ENCODE measurements around the gene TAS2R40. TPM values are rescaled to one million over a fixed set of nuclear protein-coding genes. Genes with fewer than 3 reads are reported as not detected.
A peak's percentile ranks its signal among the peaks of the same experiment; 100 is the strongest.

Gene TAS2R40
- total RNA-seq, 1 donor: not detected

- peak; percentile 53 for DNase-seq (ENCODE audit: low read depth)
- TF ChIP-seq, protein P1, sequence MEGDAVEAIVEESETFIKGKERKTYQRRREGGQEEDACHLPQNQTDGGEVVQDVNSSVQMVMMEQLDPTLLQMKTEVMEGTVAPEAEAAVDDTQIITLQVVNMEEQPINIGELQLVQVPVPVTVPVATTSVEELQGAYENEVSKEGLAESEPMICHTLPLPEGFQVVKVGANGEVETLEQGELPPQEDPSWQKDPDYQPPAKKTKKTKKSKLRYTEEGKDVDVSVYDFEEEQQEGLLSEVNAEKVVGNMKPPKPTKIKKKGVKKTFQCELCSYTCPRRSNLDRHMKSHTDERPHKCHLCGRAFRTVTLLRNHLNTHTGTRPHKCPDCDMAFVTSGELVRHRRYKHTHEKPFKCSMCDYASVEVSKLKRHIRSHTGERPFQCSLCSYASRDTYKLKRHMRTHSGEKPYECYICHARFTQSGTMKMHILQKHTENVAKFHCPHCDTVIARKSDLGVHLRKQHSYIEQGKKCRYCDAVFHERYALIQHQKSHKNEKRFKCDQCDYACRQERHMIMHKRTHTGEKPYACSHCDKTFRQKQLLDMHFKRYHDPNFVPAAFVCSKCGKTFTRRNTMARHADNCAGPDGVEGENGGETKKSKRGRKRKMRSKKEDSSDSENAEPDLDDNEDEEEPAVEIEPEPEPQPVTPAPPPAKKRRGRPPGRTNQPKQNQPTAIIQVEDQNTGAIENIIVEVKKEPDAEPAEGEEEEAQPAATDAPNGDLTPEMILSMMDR (IDR thresholded peaks at IDR 0.05; ENCODE audit: insufficient read depth, low read length): no peak
- H3K4me3 ChIP-seq (ENCODE audit: low read depth, low read length): no peak overlapping the region
Observed at GRCh38 chr7:143239813-143240212, 18.0 kb downstream of the TAS2R40 start.

DNA sequence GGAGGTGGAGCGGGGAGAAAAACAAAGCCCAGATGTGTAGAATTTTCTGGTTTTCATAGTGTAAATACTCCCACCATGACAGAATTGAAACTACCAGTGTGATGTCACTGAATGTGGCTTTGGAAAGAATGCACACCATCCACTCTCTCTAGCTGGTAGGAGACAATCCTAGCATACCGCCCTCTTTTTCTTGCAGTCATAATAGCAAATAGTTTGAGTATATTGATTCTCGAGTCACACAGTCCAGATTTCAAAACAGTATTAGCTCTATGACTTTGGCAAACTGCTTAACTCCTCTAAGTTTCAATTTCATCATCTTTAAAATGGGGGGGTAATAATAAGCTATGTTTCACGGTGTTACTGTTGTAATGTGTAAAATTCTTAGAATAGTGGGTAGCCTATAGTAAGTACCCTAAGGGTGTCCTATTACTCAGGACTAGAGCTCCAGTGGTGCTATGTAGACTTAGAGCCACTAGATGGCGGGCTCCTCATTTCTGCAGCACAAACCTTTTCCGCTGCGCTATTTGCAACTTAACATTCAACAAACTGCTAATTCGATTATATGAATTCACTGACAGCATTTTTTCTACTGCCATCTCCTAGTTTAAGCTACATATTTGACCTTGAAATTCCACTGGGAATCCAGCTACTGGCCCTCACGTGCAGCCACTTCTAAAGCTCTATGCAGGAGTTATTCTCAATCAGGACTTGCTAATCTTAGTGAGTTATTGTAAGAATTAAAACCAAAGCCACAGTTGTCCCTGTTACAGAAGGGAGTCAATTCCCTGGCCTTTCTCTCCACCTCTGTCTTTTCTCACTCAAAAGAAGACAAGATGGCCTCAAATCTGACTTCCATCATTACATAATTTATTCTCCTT lies 18.7 kb downstream of the TAS2R40 start:
- H3K4me3 ChIP-seq (ENCODE audit: low read depth, low read length): no peak overlapping the region
- DNase-seq (ENCODE audit: low read depth): peak; percentile 90
- TF ChIP-seq, protein P1 (IDR thresholded peaks at IDR 0.05; ENCODE audit: insufficient read depth, low read length): peak; percentile 94

- TF ChIP-seq, protein P1 (IDR thresholded peaks at IDR 0.05; ENCODE audit: insufficient read depth, low read length): no peak
- no peak overlapping the region for H3K4me3 ChIP-seq (ENCODE audit: low read depth, low read length)
- DNase-seq (ENCODE audit: low read depth): no peak
Observed at GRCh38 chr7:143242306-143242705, 20.5 kb downstream of the TAS2R40 start.

DNA sequence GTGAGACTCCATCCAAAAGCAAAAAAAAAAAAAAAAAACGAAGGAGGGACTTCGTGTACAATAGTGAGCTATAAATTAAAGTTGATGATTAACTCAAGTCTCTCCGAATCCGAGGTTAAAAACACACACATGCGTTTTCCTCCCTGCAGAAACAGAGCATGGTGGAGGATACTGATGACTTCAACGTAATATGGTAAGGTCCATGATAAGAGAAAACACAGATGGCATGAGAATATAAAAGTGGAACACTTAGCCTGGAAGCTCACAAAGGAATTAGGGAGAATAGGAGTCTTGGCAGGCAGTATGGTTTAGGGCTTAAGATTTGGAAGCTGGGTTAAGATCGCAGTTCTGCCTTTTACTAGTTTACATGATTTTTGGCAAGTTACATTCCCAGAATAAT lies 21.3 kb downstream of the TAS2R40 start:
- TF ChIP-seq, protein P1 (IDR thresholded peaks at IDR 0.05; ENCODE audit: insufficient read depth, low read length): no peak
- DNase-seq (ENCODE audit: low read depth): no peak
- no peak overlapping the region for H3K4me3 ChIP-seq (ENCODE audit: low read depth, low read length)

DNA sequence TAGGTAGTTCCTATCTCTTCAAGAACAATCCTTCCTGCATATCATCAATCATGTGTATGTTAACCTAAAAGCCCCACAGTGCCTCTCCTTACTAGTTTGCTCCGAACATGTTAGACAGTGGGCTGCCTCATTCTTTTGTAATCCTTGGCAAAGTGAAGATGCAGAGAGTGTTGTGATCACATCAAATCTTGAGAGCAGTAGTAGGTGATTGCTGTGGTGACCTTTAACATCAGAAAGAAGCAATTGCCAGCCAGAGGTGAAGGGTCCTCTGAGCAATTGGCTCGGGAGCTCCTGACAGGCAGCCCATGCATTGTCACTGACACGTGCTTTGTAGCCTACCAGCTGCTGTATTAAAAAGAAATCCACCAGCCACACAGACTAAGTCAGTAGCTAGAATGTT lies 21.8 kb downstream of the TAS2R40 start:
- H3K4me3 ChIP-seq (ENCODE audit: low read depth, low read length): no peak overlapping the region
- DNase-seq (ENCODE audit: low read depth): no peak
- TF ChIP-seq, protein P1 (IDR thresholded peaks at IDR 0.05; ENCODE audit: insufficient read depth, low read length): no peak

DNA sequence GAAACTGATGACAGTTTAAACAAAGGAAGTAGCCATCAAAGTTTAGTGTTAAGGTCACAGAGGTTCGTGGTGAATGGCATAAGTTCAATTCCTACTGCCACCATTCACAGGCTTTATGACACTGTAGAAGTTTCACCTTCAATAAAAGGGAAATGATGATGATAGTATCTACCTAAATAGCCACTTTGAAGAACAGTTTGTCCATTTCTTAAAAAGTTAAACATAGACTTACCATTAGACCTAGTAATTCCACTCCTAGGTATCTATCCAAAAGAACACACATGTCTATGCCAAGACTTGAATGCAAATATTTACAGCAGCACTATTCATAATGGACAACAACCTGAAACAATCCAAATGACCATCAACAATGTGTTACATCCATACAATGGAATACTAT lies 22.5 kb downstream of the TAS2R40 start:
- H3K4me3 ChIP-seq (ENCODE audit: low read depth, low read length): no peak overlapping the region
- no peak for DNase-seq (ENCODE audit: low read depth)
- TF ChIP-seq, protein P1 (IDR thresholded peaks at IDR 0.05; ENCODE audit: insufficient read depth, low read length): no peak
